Measurements from ENCODE around the gene PPIF.

- TF ChIP-seq CTCF (IDR thresholded peaks at IDR 0.05) (no peak), POLR2AphosphoS5 (IDR thresholded peaks at IDR 0.05) (peak; percentile 4 to 60 (median 58))
These were observed 34.5 kb downstream of the PPIF start for GRCh38 chr10:79381804-79382221.

All from transverse colon (tissue), 4 donors.